ENCODE measurements around the gene DALRD3.

Gene DALRD3

DNA sequence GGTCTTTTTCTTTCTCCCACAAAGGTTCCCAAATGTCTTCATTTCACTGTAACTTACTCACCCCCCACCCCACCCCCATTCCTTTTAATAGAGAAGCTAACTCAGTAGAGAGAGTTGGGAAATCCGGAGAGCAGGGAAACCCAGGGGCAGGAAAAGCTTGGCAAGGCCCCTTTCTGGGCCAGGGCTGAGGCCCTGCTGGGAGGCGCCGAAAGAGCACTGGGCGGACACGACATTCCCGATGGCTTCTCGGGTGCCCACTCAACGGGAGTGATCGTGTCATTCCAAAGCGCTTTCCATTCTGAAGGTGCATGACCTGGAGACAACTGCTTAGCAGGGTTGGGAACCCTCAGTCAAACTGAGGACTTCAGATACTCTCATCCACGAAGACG is 1.6 kb upstream of the DALRD3 start:
- Histone ChIP-seq H3K4me3 (replicated peaks; ENCODE audit: insufficient read depth, low read length) (peak overlapping the region; percentile 80), H3K27me3 (ENCODE audit: insufficient read depth, poor library complexity, severe bottlenecking) (no peaks in the 10 kb centered on the region), H3K27ac (replicated peaks) (peak overlapping the region; percentile 99)
- DNase-seq (ENCODE audit: low read depth in 1 of 2, low spot score in 1 of 2) = peak in 1 of 2 experiments; percentile 47
- TF ChIP-seq SPI1 (IDR thresholded peaks at IDR 0.05; ENCODE audit: borderline replicate concordance, low read depth) (no peak), GABPA (IDR thresholded peaks at IDR 0.05; ENCODE audit: low read depth) (no peak), POLR2AphosphoS5 (IDR thresholded peaks at IDR 0.05; ENCODE audit: low read depth) (no peak)
- TF ChIP-seq, protein P1, sequence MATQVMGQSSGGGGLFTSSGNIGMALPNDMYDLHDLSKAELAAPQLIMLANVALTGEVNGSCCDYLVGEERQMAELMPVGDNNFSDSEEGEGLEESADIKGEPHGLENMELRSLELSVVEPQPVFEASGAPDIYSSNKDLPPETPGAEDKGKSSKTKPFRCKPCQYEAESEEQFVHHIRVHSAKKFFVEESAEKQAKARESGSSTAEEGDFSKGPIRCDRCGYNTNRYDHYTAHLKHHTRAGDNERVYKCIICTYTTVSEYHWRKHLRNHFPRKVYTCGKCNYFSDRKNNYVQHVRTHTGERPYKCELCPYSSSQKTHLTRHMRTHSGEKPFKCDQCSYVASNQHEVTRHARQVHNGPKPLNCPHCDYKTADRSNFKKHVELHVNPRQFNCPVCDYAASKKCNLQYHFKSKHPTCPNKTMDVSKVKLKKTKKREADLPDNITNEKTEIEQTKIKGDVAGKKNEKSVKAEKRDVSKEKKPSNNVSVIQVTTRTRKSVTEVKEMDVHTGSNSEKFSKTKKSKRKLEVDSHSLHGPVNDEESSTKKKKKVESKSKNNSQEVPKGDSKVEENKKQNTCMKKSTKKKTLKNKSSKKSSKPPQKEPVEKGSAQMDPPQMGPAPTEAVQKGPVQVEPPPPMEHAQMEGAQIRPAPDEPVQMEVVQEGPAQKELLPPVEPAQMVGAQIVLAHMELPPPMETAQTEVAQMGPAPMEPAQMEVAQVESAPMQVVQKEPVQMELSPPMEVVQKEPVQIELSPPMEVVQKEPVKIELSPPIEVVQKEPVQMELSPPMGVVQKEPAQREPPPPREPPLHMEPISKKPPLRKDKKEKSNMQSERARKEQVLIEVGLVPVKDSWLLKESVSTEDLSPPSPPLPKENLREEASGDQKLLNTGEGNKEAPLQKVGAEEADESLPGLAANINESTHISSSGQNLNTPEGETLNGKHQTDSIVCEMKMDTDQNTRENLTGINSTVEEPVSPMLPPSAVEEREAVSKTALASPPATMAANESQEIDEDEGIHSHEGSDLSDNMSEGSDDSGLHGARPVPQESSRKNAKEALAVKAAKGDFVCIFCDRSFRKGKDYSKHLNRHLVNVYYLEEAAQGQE (IDR thresholded peaks at IDR 0.05; ENCODE audit: insufficient replicate concordance, low read depth) = no peak
- TF ChIP-seq, protein P2, sequence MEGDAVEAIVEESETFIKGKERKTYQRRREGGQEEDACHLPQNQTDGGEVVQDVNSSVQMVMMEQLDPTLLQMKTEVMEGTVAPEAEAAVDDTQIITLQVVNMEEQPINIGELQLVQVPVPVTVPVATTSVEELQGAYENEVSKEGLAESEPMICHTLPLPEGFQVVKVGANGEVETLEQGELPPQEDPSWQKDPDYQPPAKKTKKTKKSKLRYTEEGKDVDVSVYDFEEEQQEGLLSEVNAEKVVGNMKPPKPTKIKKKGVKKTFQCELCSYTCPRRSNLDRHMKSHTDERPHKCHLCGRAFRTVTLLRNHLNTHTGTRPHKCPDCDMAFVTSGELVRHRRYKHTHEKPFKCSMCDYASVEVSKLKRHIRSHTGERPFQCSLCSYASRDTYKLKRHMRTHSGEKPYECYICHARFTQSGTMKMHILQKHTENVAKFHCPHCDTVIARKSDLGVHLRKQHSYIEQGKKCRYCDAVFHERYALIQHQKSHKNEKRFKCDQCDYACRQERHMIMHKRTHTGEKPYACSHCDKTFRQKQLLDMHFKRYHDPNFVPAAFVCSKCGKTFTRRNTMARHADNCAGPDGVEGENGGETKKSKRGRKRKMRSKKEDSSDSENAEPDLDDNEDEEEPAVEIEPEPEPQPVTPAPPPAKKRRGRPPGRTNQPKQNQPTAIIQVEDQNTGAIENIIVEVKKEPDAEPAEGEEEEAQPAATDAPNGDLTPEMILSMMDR (IDR thresholded peaks at IDR 0.05; ENCODE audit: insufficient read depth, low read length) = no peak

DNA sequence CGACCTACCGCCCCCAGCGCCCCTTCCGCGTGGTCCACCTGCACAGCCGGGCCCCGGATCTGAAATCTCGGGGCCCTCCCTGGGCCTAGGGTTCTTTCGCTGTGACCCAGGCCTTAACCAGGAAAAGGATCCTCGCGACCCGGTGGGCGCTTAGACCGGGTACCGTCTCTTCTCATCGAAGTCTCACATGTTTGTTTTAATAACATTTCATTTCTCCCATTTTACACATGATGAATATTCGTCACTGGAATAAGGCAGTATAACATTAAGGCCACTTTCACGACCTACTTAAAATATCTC is 277 bp upstream of the DALRD3 start:
- DNase-seq (ENCODE audit: low read depth in 1 of 2, low spot score in 1 of 2) = no peak
- Histone ChIP-seq H3K4me3 (replicated peaks; ENCODE audit: insufficient read depth, low read length) (peak overlapping the region; percentile 80), H3K27ac (replicated peaks) (peak overlapping the region; percentile 99), H3K27me3 (ENCODE audit: insufficient read depth, poor library complexity, severe bottlenecking) (no peaks in the 10 kb centered on the region)
- TF ChIP-seq, protein P1 (IDR thresholded peaks at IDR 0.05; ENCODE audit: insufficient replicate concordance, low read depth) = no peak

DNA sequence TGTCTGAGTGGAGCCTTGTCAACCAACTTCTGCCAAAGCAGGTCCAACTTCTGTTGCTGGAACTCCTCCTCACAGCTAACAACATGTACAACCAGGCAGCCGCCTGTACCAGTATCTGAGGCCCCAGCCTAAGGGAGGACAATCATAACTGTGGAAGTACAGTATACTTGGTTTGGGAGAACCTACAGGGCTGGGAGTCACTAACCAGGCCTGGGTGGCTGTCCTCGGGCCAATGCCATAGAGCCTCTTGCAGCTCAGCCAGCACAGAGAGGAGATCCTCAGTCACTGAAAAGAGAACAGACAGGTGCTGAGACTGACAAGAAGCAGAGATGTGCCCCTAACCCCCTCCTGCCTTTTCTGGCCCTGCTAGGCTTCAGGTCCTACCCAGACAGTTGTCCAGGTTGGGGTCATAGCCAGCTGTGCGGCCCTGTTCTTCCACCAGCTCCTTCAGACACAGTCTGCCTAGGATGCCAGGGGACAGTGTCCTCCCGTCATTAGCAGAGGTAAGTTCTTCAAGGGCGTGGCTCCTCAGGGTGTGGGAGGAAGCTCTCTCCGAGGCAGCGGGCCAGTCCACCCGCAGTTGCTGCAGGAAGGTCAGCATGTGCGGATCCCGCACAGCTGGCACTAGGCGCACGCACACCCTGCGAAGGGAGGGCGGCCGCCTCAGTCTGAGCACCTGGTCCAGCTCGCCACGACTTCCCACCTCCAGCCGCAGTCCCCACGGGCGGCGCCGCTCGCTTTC is 980 bp downstream of the DALRD3 start:
- Histone ChIP-seq H3K27ac (replicated peaks) (peak overlapping the region; percentile 99), H3K4me3 (replicated peaks; ENCODE audit: insufficient read depth, low read length) (peak overlapping the region; percentile 80), H3K27me3 (ENCODE audit: insufficient read depth, poor library complexity, severe bottlenecking) (no peaks in the 10 kb centered on the region)
- TF ChIP-seq SPI1 (IDR thresholded peaks at IDR 0.05; ENCODE audit: borderline replicate concordance, low read depth) (no peak), GABPA (IDR thresholded peaks at IDR 0.05; ENCODE audit: low read depth) (no peak)
- TF ChIP-seq, protein P1 (IDR thresholded peaks at IDR 0.05; ENCODE audit: insufficient replicate concordance, low read depth) = no peak
- TF ChIP-seq, protein P2 (IDR thresholded peaks at IDR 0.05; ENCODE audit: insufficient read depth, low read length) = no peak
- peak; percentile 46 to 69 for DNase-seq (ENCODE audit: low read depth in 1 of 2, low spot score in 1 of 2)
